Stimulated activated CD8-positive, alpha-beta memory T cell treated with anti-CD3 and anti-CD28 coated beads, Interleukin-15, amount 100 ng/mL, for 24 hours (primary cell): ENCODE data around the gene CCDC15.
"Not testable (repeated sequence)": the region's sequence is repeated elsewhere in the genome, so short reads cannot be mapped to it uniquely, and the experiment has no call there.

Experiments
- DNase-seq: peaks from one replicate; pipeline ENCODE4 v3.0.0-alpha.2; 2020; ENCODE audit warnings: low read depth

Gene CCDC15

DNA sequence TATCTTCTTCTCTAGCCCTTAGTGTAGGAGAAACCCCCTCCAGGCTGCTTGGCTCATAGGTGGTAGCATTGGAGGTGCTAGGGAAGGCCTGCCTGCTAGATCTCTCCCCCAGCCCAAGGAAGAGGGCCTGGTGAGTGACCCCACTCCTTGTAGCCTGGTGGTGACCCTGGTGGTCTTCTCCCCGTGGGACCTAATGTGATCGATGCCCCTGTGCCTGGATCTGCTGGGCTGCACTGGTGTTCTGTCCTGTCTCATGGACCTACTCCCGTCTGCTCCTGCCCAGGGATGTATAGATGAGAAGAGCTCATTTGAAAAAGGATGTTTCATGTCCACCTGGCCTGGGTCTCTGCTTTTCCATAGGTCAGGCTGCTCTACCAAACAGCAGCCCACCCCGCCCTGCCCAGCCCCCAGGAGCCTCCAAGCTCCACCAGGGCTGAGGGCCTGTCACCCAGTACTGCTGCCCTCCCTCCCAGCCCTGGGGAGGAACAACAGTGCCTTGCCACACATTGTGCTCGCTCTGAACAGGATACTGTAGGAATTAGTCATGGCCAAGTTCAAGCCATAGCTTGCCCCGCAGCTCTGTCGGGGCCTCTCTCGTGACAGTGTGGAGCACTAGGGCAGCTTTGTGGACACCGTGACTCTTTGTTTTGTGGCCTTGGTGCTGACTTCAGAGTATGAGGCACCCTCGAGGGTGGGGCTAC lies 128.8 kb downstream of the CCDC15 start:
- no peak for DNase-seq

DNA sequence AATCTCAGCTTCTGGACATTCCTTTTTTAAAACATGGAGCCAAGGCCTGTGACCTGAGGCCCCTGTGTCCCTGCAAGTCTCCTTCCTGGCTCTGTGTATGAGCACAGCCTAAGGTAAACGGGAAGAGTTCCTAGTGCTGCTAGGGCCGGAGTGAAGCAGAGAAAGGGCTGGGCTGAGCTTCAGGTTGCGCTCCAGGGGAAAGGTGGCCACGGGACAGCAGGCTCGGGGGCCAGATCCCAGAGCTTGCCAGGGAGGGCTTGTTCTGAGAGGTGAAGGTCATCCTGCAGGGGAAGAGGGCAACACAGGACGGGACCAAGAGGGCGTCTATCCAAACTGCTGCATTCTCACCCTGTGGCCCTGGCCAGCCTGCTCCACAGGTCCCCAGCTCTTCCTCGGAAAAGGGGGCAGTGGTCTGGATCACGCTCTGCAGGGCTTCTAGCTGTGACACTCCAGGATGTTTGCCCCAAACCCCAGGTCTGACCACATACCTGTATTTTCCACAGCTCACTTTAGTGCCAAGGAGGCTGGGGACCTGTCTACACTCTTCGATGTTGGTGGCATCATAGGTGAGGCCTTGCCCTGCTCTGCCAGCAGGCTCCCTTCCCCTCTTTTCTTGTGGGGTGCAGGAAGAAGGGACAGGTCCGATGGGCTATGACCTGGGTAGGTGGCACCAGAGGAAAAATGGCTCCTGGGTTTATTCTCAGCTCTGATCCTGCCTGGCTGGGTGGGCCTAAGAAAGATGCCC lies 129.5 kb downstream of the CCDC15 start:
- no peak for DNase-seq

DNA sequence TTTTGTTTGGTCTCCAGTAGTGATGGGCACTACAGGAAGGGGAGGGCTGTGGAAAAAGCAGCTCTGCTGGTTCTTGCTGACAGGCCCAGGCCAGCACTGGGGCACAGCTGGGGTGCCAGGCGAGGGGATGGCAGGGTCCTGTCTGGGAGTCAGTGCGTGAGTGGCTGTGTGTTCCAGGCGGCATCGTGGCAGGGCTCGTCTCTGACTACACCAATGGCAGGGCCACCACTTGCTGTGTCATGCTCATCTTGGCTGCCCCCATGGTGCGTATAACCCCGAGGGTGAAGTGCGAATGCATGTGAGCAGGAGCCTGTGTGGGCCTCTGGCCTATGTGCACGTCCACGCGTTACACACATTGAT lies 130.0 kb downstream of the CCDC15 start:
- DNase-seq: no peak

DNA sequence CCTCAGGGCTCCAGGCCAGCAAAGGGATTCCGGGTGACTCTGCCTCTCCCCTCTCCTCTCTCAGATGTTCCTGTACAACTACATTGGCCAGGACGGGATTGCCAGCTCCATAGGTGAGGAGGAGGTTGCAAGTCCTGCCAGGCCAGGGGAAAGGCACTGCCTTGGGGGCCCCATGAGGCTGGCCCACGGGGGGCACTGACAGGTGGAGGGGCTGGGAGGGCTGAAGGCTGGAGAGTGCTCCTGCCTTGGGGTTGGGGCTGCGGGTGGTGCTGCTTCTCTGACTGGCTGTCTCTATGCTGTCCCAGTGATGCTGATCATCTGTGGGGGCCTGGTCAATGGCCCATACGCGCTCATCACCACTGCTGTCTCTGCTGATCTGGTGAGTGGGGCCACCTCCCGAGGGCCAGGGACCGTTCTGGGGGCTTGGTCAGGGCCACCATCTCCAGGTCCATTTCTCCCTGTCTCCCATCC lies 130.8 kb downstream of the CCDC15 start:
- no peak for DNase-seq

DNA sequence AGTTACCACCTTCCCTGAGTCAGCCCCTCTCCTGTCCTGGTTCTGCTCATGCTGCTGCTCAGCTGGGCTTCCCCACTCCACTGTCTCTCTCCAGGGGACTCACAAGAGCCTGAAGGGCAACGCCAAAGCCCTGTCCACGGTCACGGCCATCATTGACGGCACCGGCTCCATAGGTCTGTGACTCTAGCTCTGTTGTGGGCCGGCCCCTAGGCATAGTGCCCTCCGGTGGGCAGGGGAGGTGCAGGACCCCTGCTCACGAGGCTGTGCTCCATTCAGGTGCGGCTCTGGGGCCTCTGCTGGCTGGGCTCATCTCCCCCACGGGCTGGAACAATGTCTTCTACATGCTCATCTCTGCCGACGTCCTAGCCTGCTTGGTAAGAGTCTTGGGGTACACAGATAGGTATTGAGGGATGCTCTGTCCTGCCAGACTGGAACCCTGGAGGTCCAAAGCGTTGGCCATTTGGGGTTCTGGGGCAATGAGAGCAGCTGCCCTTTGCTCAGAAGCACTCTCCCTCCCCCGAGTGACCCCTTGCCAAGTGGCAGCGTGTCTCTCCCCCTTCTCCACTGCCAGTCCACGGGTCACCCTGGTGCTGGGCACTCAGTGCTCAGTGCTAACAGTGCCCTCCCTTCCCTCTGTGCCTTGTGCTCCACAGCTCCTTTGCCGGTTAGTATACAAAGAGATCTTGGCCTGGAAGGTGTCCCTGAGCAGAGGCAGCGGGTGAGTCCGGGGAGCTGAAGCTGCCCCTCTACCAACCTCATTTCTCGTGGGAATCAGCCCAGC lies 131.5 kb downstream of the CCDC15 start:
- DNase-seq: no peak

DNA sequence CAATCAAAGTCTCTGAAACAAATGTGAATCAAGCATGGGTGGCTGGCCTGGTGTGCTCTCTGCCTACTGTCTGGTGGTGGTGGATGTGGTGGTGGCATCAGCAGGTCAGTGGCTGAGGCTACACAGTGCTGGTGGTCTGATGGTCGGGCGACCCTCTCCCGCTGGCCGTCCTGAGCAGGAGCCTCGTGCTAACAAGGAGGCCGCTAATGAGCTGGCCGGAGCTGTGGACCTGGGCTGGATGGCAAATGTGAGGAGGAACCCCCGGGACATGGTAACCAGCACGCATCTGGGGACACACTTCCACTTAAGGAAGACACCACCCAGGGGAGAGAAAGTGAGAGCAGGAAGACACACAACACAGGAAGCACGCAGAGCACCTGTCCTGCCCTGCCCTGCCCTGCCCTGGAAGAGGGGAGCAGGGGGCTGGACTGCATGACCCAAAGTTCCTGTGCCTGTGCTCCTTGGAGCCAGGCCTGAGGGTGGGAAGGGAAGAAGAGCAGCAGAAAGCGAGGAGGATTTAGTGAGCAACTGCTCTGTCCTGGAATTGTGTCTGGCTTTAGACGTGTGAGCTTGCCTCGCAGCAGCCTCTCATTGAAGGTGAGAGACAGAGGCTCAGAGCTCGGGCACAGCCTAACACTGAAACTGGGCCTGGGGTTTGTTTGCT lies 132.8 kb downstream of the CCDC15 start:
- no peak for DNase-seq

DNA sequence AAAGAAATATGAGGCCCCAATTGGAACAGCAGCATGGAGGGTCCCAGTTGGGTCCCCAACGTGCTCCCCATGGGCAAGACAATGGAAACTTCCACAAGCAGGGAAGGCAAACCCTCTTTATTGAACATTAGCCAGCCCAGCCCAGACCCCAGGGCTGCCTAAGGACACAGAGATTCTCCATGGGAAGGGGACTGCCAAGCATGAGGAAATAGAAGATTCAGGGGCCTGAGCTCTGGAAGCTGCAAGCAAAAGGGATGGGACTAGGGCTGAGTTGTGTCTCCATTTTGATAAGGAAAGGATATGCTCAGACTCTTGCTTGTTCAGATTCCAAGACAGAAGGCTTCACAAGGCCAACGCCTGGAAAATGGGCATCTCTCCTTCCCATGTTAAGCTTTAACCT lies 134.1 kb downstream of the CCDC15 start:
- DNase-seq: no peak

DNA sequence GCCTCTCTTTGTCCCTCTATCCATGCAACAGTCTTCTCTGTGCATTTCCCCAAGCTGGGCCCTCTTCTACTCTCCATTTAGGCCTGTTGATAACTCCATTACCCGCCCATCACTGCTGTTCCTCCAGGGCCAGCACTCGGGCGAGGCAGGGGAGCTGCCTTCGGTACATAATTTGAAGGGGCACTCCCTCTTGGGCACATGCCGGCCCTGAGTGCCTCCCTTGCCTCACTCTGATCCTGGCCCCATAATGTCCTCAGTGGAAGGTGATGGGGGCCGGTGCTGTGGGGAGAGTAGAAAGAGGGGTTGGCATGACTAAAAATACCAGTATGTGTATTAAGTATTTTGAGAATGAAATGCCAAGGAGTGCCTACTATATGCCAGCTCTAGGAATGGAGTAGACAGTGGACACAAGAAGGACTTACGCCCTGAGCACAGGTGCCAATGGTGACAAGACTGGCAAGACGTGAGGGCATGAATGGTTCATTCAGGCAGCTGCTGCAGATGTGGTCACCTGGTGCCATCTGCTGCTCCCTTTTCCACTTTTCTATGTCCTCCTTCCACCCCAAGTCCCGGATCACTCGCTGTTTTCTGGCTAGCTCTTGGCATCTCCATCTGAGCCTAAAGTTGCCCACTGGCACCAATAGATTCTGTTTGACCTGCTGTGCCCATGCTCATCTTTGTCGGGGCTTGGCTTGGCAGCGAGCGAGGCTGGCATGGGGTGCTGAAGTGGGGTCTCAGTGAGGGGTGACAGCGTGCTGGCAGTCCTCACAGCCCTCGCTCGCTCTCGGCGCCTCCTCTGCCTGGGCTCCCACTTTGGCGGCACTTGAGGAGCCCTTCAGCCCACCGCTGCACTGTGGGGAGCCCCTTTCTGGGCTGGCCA lies 134.8 kb downstream of the CCDC15 start:
- no peak for DNase-seq

DNA sequence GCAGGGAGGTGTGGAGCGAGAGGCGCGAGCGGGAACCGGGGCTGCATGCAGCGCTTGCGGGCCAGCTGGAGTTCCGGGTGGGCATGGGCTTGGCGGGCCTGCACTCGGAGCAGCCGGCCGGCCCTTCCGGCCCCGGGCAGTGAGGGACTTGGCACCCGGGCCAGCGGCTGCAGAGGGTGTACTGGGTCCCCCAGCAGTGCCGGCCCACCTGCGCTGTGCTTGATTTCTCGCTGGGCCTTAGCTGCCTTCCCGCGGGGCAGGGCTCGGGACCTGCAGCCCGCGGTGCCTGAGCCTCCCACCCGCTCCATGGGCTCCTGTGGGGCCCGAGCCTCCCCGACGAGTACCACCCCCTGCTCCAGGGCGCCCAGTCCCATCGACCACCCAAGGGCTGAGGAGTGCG lies 135.5 kb downstream of the CCDC15 start:
- DNase-seq: not testable (repeated sequence)

DNA sequence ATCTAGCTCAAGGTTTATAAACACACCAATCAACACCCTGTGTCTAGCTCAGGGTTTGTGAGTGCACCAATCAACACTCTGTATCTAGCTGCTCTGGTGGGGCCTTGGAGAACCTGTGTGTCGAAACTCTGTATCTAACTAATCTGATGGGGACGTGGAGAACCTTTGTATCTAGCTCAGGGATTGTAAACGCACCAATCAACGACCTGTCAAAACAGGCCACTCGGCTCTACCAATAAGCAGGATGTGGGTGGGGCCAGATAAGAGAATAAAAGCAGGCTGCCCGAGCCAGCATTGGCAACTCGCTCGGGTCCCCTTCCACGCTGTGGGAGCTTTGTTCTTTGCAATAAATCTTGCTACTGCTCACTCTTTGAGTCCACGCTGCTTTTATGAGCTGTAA lies 136.1 kb downstream of the CCDC15 start:
- DNase-seq: not testable (repeated sequence)

DNA sequence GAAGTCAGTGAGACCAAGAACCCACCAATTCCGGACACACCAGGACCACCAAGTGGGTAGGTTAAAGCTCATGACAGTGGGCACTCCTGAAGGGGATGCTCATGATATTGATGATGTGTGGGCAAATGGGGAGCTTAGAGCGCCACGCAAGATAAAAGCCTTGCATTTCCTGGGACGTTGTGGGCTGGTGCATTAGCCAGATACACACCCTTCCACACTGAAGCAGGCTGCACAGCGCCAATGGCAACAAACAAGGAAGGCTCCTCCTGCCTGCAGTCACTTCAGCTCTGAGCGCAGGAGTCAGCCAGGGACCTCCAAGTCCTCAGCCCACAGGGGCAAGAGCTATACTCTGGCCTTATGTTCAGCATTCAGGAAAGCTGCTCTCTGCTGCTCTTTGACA lies 136.8 kb downstream of the CCDC15 start:
- no peak for DNase-seq
